HL-60 (cell line): ENCODE results near the gene WDR6.

Source experiments
- DNase-seq, 2 experiments: peaks; one replicate each; pipeline ENCODE4 v3.0.0-alpha.2; 2010 to 2020; ENCODE audit warnings: low read depth in 1 of 2, low spot score in 1 of 2
- H3K27ac ChIP-seq: fragments of 250-450 bp; sonication (Bioruptor Pico); replicated peaks from 2 replicates; pipeline ENCODE4 v1.5.1; 2020; ENCODE audit warnings: mild to moderate bottlenecking, moderate library complexity
- H3K27me3 ChIP-seq: fragments of 250-450 bp; sonication (Bioruptor Pico); 2 replicates; pipeline ENCODE4 v1.5.1; 2021; ENCODE audit warnings: mild to moderate bottlenecking, moderate library complexity; ENCODE audit not compliant: insufficient read depth, poor library complexity, severe bottlenecking
- H3K4me3 ChIP-seq: replicated peaks from 2 replicates; pipeline ENCODE4 v1.5.1; 2011; ENCODE audit warnings: mild to moderate bottlenecking, control low read depth, low read length; ENCODE audit not compliant: insufficient read depth
- CTCF ChIP-seq: IDR thresholded peaks from one replicate; pipeline ENCODE4 v1.5.1; 2011; ENCODE audit warnings: low read length, control low read depth, inconsistent platforms; ENCODE audit not compliant: insufficient read depth
- GABPA ChIP-seq: IDR thresholded peaks from 2 replicates; pipeline ENCODE4 v1.6.1; 2012; ENCODE audit warnings: low read depth
- POLR2AphosphoS5 ChIP-seq: IDR thresholded peaks from 2 replicates; pipeline ENCODE4 v1.6.1; 2012; ENCODE audit warnings: low read depth
- SPI1 ChIP-seq: IDR thresholded peaks from 2 replicates; pipeline ENCODE4 v1.6.1; 2012; ENCODE audit warnings: low read depth, mild to moderate bottlenecking, borderline replicate concordance
- TF ChIP-seq, protein P1 (sequence below): IDR thresholded peaks from 2 replicates; pipeline ENCODE4 v1.6.1; 2012; ENCODE audit warnings: low read depth; ENCODE audit not compliant: insufficient replicate concordance

Gene WDR6

DNA sequence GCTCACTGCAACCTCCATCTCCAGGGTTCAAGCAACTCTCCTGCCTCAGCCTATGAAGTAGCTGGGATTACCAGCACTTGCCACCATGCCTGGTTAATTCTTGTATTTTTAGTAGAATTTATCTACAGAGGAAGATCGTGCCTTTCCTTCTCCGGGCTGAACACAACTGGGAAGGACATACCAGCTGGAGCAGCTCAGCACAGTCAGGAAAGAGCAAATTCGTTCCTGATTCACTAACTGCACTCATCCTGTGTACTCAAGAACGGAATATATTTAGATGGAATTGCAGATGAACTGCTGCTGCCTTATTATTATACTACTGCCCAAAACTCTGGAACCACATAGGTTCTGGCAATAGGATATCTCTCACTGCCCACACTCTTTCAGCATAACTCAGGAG lies 44.3 kb upstream of the WDR6 start:
- Histone ChIP-seq H3K4me3 (no peak overlapping the region), H3K27ac (no peak overlapping the region), H3K27me3 (no peaks in the 10 kb centered on the region)
- no peak for DNase-seq
- TF ChIP-seq POLR2AphosphoS5 (no peak), CTCF (no peak), SPI1 (no peak), GABPA (no peak)
- TF ChIP-seq, protein P1, sequence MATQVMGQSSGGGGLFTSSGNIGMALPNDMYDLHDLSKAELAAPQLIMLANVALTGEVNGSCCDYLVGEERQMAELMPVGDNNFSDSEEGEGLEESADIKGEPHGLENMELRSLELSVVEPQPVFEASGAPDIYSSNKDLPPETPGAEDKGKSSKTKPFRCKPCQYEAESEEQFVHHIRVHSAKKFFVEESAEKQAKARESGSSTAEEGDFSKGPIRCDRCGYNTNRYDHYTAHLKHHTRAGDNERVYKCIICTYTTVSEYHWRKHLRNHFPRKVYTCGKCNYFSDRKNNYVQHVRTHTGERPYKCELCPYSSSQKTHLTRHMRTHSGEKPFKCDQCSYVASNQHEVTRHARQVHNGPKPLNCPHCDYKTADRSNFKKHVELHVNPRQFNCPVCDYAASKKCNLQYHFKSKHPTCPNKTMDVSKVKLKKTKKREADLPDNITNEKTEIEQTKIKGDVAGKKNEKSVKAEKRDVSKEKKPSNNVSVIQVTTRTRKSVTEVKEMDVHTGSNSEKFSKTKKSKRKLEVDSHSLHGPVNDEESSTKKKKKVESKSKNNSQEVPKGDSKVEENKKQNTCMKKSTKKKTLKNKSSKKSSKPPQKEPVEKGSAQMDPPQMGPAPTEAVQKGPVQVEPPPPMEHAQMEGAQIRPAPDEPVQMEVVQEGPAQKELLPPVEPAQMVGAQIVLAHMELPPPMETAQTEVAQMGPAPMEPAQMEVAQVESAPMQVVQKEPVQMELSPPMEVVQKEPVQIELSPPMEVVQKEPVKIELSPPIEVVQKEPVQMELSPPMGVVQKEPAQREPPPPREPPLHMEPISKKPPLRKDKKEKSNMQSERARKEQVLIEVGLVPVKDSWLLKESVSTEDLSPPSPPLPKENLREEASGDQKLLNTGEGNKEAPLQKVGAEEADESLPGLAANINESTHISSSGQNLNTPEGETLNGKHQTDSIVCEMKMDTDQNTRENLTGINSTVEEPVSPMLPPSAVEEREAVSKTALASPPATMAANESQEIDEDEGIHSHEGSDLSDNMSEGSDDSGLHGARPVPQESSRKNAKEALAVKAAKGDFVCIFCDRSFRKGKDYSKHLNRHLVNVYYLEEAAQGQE, result no peak

DNA sequence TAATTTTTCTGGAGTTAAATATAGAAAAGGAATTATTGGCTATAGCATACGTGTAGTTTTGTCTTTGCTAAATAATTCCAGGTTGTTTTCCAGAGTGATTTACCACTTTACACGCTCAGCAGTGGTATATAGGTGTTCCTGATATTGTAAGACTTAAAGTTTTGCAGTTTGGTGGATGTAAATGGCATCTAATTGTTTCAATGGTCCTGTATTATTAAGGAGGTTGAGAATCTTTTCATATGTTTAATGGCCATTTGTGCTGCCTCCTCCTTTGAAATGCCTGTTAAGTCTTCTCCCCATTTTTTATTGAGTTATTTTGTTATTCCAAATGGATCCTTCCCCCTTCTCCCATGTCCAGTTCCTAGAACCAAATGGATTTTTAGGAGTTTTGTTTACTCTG lies 43.6 kb upstream of the WDR6 start:
- H3K4me3 ChIP-seq, result no peak overlapping the region
- no peak overlapping the region for H3K27ac ChIP-seq
- no peak for DNase-seq
- H3K27me3 ChIP-seq, result no peaks in the 10 kb centered on the region
- TF ChIP-seq SPI1, result no peak
- TF ChIP-seq, protein P1, result no peak
- TF ChIP-seq POLR2AphosphoS5, result no peak
- TF ChIP-seq GABPA, result no peak
- TF ChIP-seq CTCF, result no peak

DNA sequence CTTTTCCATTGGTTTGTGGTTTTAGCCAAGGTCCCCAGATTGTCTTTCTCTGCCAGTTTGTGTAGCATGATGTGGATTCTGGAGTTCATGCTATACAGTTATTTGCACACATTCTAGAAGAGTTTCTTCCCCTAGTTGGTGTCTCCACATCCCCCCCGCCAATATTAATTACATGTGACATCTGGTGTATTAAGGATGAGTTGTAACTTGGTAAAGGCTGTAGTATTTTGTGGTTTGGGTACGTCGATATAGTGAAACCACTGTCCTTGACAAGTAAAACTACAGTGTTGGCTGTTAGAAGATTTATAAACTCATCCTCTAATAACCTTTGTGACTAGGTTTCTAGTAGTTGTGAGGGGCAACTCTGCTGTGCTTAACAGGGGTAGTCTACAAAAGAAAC lies 40.8 kb upstream of the WDR6 start:
- Histone ChIP-seq H3K27ac (no peak overlapping the region), H3K4me3 (no peak overlapping the region), H3K27me3 (no peaks in the 10 kb centered on the region)
- TF ChIP-seq CTCF (no peak), GABPA (no peak), POLR2AphosphoS5 (no peak), SPI1 (no peak)
- TF ChIP-seq, protein P1, result no peak
- DNase-seq, result no peak
